K562 (cell line): ENCODE results near the gene ENTREP1. TPM values are rescaled to one million over a fixed set of nuclear protein-coding genes. Genes with fewer than 3 reads are reported as not detected.

Source experiments
- ATAC-seq: fragments of 200-7000 bp; cut with Tn5 transposase; 3 replicates; pipeline ENCODE4 v1.9.1; 2020; ENCODE audit warnings: moderate library complexity
- BruUV-seq: library from RNA; stranded (reverse); fragments of 400-500 nt; replicated peaks from 2 replicates; lab custom pipeline; 2021; lab: Mats Ljungman, UMichigan
- CTCF ChIA-PET: fragments of 300-600 bp; formaldehyde crosslinking; extraction: SDS; loops from one replicate; lab custom pipeline; 2021; ENCODE audit warnings: low intra/inter-chr PET ratio; lab: Yijun Ruan, JAX
- POLR2A ChIA-PET: fragments of 300-600, 350-650 bp; sonication (Branson Sonifier 250); formaldehyde crosslinking; extraction: SDS; loops from one replicate; lab custom pipeline; 2021; ENCODE audit warnings: antibody characterized with exemption, inconsistent platforms; lab: Yijun Ruan, JAX
- DNase-seq, 4 experiments: peaks; one replicate each; pipeline versions ENCODE4 v3.0.0 to v3.0.0-alpha.2; 2011 to 2018; ENCODE audit warnings: low spot score in 3 of 4, mixed read lengths in 3 of 4; ENCODE audit errors: extremely low read depth in 1 of 4
- FAIRE-seq: peaks from 2 replicates; lab custom pipeline; 2011; peaks lifted over from hg19 to GRCh38; lab: Jason Lieb, UNC
- H2AFZ ChIP-seq: 2 replicates; pipeline ENCODE4 v1.6.0; 2011; ENCODE audit warnings: low read depth, low read length, control low read depth, inconsistent platforms
- H3K27ac ChIP-seq: fragments of 200-600 bp; 3 replicates; pipeline ENCODE4 v1.8.0; 2011; ENCODE audit warnings: low read depth, mild to moderate bottlenecking, control low read depth, inconsistent platforms, low read length, moderate library complexity, mixed read lengths; ENCODE audit errors: extremely low read depth
- H3K27me3 ChIP-seq, 2 experiments: fragments of 300-600 bp in 1 of 2; 2 replicates in 1 of 2; 3 replicates in 1 of 2; pipeline versions ENCODE4 v1.6.0 to v1.8.0; 2011; ENCODE audit warnings: inconsistent platforms in 2 of 2, low read length in 2 of 2, mild to moderate bottlenecking in 1 of 2, mixed read lengths in 1 of 2, moderate library complexity in 1 of 2; ENCODE audit not compliant: control insufficient read depth in 2 of 2, insufficient read depth in 2 of 2
- H3K36me3 ChIP-seq: fragments of 300-600 bp; 3 replicates; pipeline ENCODE4 v1.8.0; 2011; ENCODE audit warnings: mild to moderate bottlenecking, low read length, inconsistent platforms; ENCODE audit not compliant: control insufficient read depth, insufficient read depth
- H3K4me1 ChIP-seq, 2 experiments: fragments of 200-600 bp in 1 of 2; replicated peaks in 1 of 2; 2 replicates in 1 of 2; 3 replicates in 1 of 2; pipeline versions ENCODE4 v1.5.1 to v1.8.0; 2011; ENCODE audit warnings: inconsistent platforms in 2 of 2, low read length in 2 of 2, mild to moderate bottlenecking in 1 of 2, mixed read lengths in 1 of 2, moderate library complexity in 1 of 2; ENCODE audit not compliant: control insufficient read depth in 2 of 2, insufficient read depth in 2 of 2
- H3K4me2 ChIP-seq: 2 replicates; pipeline ENCODE4 v1.6.1; 2011; ENCODE audit warnings: low read length, control low read depth, inconsistent platforms, mixed read lengths; ENCODE audit not compliant: insufficient read depth
- H3K4me3 ChIP-seq: fragments of 200-600 bp; sonication (generic), shearing (Covaris generic); 2 replicates; pipeline ENCODE4 v1.5.1; 2016; ENCODE audit warnings: control low read depth, inconsistent platforms
- H3K79me2 ChIP-seq: fragments of 200-600 bp; 3 replicates; pipeline ENCODE4 v1.8.0; 2011; ENCODE audit warnings: low read length, inconsistent platforms; ENCODE audit not compliant: control insufficient read depth, insufficient read depth
- H3K9ac ChIP-seq, 2 experiments: 2 replicates each; pipeline versions ENCODE4 v1.6.0 to v1.6.1; 2011; ENCODE audit warnings: low read depth in 2 of 2, low read length in 2 of 2, control low read depth in 1 of 2, inconsistent platforms in 1 of 2, mild to moderate bottlenecking in 1 of 2, mixed read lengths in 1 of 2; ENCODE audit not compliant: insufficient read depth in 1 of 2
- H3K9me1 ChIP-seq: one replicate; pipeline ENCODE4 v1.6.0; 2011; ENCODE audit warnings: inconsistent platforms, mild to moderate bottlenecking, low read length, moderate library complexity; ENCODE audit not compliant: control insufficient read depth, insufficient read depth
- H3K9me3 ChIP-seq: replicated peaks from 2 replicates; pipeline ENCODE4 v1.5.1; 2011; ENCODE audit warnings: low read depth, low read length, inconsistent platforms; ENCODE audit not compliant: control insufficient read depth, insufficient read depth
- H4K20me1 ChIP-seq: replicated peaks from 2 replicates; pipeline ENCODE4 v1.6.1; 2011; ENCODE audit warnings: low read length, inconsistent platforms, mixed read lengths; ENCODE audit not compliant: control insufficient read depth, insufficient read depth
- BRF2 ChIP-seq: IDR thresholded peaks from 3 replicates; pipeline ENCODE4 v1.6.1; 2011; ENCODE audit warnings: borderline replicate concordance, mild to moderate bottlenecking; ENCODE audit not compliant: insufficient read length, insufficient read depth
- CBFA2T2 ChIP-seq: fragments of 450-650 bp; conservative IDR thresholded peaks from 2 replicates; pipeline ENCODE4 v1.6.1; 2017; ENCODE audit warnings: mild to moderate bottlenecking
- CBFB ChIP-seq: sonication (generic); formaldehyde crosslinking; IDR thresholded peaks from 2 replicates; pipeline ENCODE4 v1.4.0; 2020; ENCODE audit warnings: mild to moderate bottlenecking, missing genetic modification reagents
- DDX20 ChIP-seq: fragments of 450-650 bp; IDR thresholded peaks from 2 replicates; pipeline ENCODE4 v1.6.1; 2016; ENCODE audit warnings: missing genetic modification characterization, low read depth, mild to moderate bottlenecking, missing compliant biosample characterization, moderate library complexity
- HMG20A ChIP-seq: fragments of 450-650 bp; formaldehyde crosslinking; conservative IDR thresholded peaks from 2 replicates; pipeline ENCODE4 v1.4.0; 2020; ENCODE audit warnings: mild to moderate bottlenecking, mixed read lengths
- MCM7 ChIP-seq, 2 experiments: fragments of 450-650 bp; IDR thresholded peaks; 2 replicates each; pipeline ENCODE4 v1.6.1; 2016 to 2018
- NCOR1 ChIP-seq: fragments of 450-650 bp; IDR thresholded peaks from 2 replicates; pipeline ENCODE4 v1.6.1; 2016; ENCODE audit warnings: mild to moderate bottlenecking, moderate library complexity
- NFIC ChIP-seq: fragments of 450-650 bp; IDR thresholded peaks from 2 replicates; pipeline ENCODE4 v1.6.1; 2017; ENCODE audit warnings: mild to moderate bottlenecking, inconsistent platforms
- PKNOX1 ChIP-seq: fragments of 450-650 bp; IDR thresholded peaks from 2 replicates; pipeline ENCODE4 v1.6.1; 2016
- RFX7 ChIP-seq: fragments of 250-450 bp; sonication (Bioruptor Pico); IDR thresholded peaks from 2 replicates; pipeline ENCODE4 v1.5.1; 2021; ENCODE audit warnings: mild to moderate bottlenecking
- RREB1 ChIP-seq: fragments of 250-450 bp; sonication (Bioruptor Pico); IDR thresholded peaks from 2 replicates; pipeline ENCODE4 v1.4.0; 2020
- TAF7 ChIP-seq: fragments of 450-650 bp; IDR thresholded peaks from 2 replicates; pipeline ENCODE4 v1.6.1; 2016; ENCODE audit warnings: missing genetic modification characterization, missing compliant biosample characterization
- ZFP36 ChIP-seq: fragments of 150-350 bp; IDR thresholded peaks from 2 replicates; pipeline ENCODE4 v1.6.1; 2018; ENCODE audit warnings: low read length, low read depth; ENCODE audit not compliant: partially characterized antibody
- ZNF778 ChIP-seq: fragments of 450-650 bp; formaldehyde crosslinking; IDR thresholded peaks from 2 replicates; pipeline ENCODE4 v1.4.0; 2020; ENCODE audit warnings: mild to moderate bottlenecking, moderate library complexity
- WGBS: fragments of 100-300 bp; shearing (Covaris generic); methylation state at CpG from one replicate; pipeline ENCODE4 v1.1.6; 2016; ENCODE audit warnings: low coverage, mixed read lengths; ENCODE audit not compliant: insufficient coverage; ENCODE audit errors: missing lambda C conversion rate; 5-methylcytosine and 5-hydroxymethylcytosine counted together
- in situ Hi-C: fragments of 300-500 bp; cut with MboI; formaldehyde crosslinking; loops from 4 replicates; pipeline ENCODE4 v1.15.0; 2018; ENCODE audit warnings: inconsistent platforms, mixed read lengths
- intact Hi-C: fragments of 100-400 bp; cut with micrococcal nuclease; formaldehyde crosslinking; loops from 2 replicates; pipeline ENCODE4 v1.14.2; 2022
- polyA plus RNA-seq, 8 experiments: library from polyadenylated mRNA; depleted of rRNA in 4 of 8; stranded (reverse) in 5 of 8; unstranded in 3 of 8; fragments of >200 nt; fragmentation: Nextera tagmentation in 2 of 8; fragmentation: Illumina TruSeq in 1 of 8; extraction: Ambion mirVana in 2 of 8; extraction: Trizol in 1 of 8; gene quantifications; 2 replicates each; pipeline versions ENCODE4 v1.2.1 to v1.2.3, GENCODE V29; 2011 to 2014; ENCODE audit warnings: inconsistent platforms in 1 of 8, missing spikeins in 1 of 8
- total RNA-seq, 7 experiments: library from RNA; depleted of rRNA in 6 of 7; stranded (reverse); fragments of >200 nt in 6 of 7; fragmentation: Illumina TruSeq in 2 of 7; extraction: Trizol in 2 of 7; gene quantifications; 2 replicates each; pipeline versions ENCODE4 v1.2.1 to v1.2.3, GENCODE V29; 2011 to 2021; ENCODE audit warnings: low replicate concordance in 1 of 7

Gene ENTREP1
- total and polyA plus RNA-seq, 9 of the 15 experiments (the other 6 are each of a cell fraction or from before 2014, with no cell fraction given) = not detected

- no peak for TF ChIP-seq BRF2
- no peak for TF ChIP-seq NCOR1
Measured at GRCh38 chr9:69428017-69428785, 103.2 kb downstream of the ENTREP1 start (continued).

GRCh38 chr9:69429281-69429680 lies 104.3 kb downstream of the ENTREP1 start:
- H3K4me2 ChIP-seq = no peak overlapping the region
- H2AFZ ChIP-seq = no peak overlapping the region
- no peaks in the 10 kb centered on the region for H3K9me3 ChIP-seq
- no peak overlapping the region for H3K4me3 ChIP-seq
- intact Hi-C loops (no loop called here), in situ Hi-C loops (loop anchor here (10.0 to 25.0 kb wide), 2 partner anchors 506 to 683 kb away; no protein-coding TSS in a partner anchor)
- no peaks in the 10 kb centered on the region for H3K79me2 ChIP-seq
- H3K9me1 ChIP-seq = no peaks in the 10 kb centered on the region
- no peaks in the 10 kb centered on the region for H3K36me3 ChIP-seq
- no TSS peak for BruUV-seq
- ATAC-seq (no peak), DNase-seq (no peak), FAIRE-seq (no peak)
- H3K27ac ChIP-seq = no peak overlapping the region
- no peaks in the 10 kb centered on the region for H3K4me1 ChIP-seq
- 0% methylated on average over 4 of the region's 6 CpGs for WGBS
- ChIA-PET POLR2A (no interaction called here), CTCF (no interaction called here)
- no peaks in the 10 kb centered on the region for H4K20me1 ChIP-seq
- no peak overlapping the region for H3K9ac ChIP-seq
- peaks cover 2 to 22% of the 10 kb centered on the region in 2 experiments; a peak in 2 of 5 replicates for H3K27me3 ChIP-seq
- no peak for TF ChIP-seq MCM7 (IDR thresholded peaks at IDR 0.05)
- TF ChIP-seq DDX20 (tag) = no peak
- no peak for TF ChIP-seq CBFA2T2
- no peak for TF ChIP-seq RFX7 (CRISPR knock-in tag)
- TF ChIP-seq RREB1 (CRISPR knock-in tag) = no peak
- no peak for TF ChIP-seq ZNF778
- no peak for TF ChIP-seq PKNOX1
- TF ChIP-seq HMG20A (CRISPR knock-in tag) = no peak
- TF ChIP-seq ZFP36 = no peak
- no peak for TF ChIP-seq CBFB
- TF ChIP-seq NFIC = no peak
- no peak for TF ChIP-seq TAF7 (tag)
